ENCODE data around the gene ILK.

ILK gene

DNA sequence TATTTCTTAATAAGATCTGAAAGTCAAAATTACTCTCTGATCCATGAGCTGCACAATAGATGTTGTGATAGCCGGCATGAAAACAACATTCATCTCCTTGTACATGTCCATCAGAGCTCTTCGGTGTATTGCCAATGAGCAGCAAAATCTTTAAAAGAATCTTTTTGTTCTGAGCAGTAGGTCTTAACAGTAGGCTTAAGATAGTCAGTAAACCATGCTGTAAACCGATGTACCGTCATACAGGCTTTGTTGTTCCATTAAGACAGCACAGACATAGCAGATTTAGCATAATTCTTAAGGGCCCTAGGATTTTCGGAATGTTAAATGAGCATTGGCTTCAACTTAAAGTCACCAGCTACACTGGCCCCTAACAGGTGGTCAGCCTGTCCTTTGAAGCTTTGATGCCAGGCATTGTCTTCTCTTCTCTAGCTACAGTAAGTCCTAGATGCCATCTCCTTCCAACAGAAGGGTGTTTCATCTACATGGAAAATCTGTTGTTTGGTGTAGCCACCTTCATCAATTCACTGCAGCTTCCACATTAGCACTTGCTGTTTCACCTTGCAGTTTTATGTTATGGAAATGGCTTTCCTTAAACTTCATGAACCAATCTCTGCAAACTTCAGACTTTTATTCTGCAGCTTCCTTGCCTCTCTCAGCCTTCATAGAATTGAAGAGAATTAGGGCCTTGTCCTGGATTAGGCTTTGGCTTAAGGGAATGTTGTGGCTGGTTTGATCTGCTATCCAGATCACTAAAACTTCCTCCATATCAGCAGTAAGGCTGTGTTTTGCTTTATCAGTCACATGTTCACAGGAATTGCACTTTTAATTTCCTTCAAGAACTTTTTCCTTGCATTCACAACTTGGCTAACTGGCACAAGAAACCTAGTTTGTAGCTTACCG lies 28.5 kb upstream of the ILK start:
- DNase-seq = no peak

DNA sequence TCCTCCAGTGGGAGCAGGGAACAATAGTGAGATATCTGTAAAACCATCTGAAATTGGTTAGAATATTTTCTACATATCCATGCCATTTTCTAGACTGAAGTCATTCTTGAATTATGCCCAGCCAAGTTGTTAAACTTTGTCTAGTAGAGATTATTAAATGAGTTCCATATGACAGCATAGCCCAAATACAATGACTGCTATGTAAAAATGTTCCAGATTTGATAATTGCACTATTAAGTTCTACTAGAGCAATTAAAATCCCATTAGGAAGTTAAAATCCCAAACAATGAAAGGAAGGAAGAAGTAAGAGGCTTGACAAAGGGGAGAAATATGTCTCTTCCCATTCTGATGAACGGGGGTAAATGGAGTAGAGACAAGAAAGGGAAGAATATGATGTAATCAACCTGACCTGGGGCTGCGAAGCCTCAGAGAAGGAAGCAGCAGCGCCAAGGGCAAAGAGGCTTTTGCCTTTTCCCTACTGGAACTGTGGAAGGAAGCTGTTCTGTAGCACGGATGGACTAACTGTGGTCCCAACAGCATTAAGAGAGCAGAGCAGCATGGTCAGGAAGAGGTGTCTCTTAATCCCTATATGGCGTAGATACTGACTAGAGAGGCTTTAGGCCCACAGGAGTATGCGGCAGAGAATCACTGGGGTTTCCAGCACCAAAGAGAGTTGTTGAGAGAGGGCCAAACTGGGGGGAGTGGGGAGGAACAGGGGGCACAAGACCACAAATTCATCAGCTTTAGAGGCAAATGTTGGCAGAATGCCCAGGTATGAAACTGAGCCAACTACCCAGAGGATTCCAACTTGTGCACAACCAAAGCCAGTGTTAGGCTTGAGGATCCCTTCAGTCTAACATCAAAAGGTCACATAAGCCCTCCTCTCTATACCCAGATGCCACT lies 26.9 kb upstream of the ILK start:
- no peak for DNase-seq

- no peak for DNase-seq
These were observed 25.4 kb upstream of the ILK start for GRCh38 chr11:6578134-6578533.

GRCh38 chr11:6579681-6580080 lies 23.9 kb upstream of the ILK start:
- DNase-seq = no peak

DNA sequence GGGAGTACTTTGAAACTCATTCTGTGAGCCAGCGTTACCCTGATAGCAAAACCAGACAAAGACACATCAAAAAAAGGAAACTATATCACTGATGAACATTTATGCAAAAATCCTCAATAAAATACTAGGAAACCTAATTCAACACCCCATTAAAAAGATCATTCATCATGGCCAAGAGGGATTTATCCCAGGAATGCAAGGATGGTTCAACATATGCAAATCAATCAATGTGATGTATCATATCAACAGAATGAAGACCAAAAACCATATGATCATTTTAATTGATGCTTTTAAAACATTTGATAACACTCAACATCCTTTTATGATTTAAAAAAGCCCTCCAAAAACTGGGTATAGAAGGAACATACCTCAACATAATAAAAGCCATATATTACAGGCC lies 20.0 kb upstream of the ILK start:
- no peak for DNase-seq

GRCh38 chr11:6584528-6584927 lies 19.0 kb upstream of the ILK start:
- no peak for DNase-seq

- no peak for DNase-seq
These were observed 16.9 kb upstream of the ILK start for GRCh38 chr11:6586434-6587359.

GRCh38 chr11:6587360-6587953 lies 16.1 kb upstream of the ILK start:
- DNase-seq = no peak

GRCh38 chr11:6588018-6588417 lies 15.6 kb upstream of the ILK start:
- no peak for DNase-seq

DNA sequence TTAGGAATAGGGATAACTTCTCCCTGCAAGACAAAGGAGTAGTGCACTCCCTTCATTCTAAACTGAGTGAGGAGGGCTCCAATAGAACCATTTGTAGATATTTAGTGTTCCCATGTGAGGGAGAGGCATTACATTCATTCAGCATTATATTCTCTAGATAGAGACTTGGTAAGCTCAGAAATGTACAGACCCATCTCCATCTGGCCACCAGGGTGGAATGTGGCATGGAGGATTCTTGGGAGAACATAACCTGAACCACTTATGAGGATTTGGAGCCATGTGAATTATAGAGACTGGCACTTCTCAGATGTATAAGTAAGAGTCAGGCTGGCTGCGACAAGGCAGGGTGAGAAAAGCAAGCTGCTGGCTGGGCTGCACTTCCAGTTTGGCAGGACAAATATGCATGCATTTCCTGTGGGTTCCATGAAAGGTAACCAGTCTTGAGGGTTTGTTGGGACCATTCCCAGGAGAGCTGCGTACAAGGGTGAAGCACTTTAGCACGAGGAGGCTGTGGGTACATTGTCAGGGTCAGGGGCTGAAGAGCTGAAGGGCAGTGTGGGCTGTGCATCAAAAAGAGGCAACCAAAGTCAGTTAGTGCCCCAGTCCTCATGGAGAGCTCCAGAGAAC lies 9.3 kb upstream of the ILK start:
- no peak for DNase-seq

DNA sequence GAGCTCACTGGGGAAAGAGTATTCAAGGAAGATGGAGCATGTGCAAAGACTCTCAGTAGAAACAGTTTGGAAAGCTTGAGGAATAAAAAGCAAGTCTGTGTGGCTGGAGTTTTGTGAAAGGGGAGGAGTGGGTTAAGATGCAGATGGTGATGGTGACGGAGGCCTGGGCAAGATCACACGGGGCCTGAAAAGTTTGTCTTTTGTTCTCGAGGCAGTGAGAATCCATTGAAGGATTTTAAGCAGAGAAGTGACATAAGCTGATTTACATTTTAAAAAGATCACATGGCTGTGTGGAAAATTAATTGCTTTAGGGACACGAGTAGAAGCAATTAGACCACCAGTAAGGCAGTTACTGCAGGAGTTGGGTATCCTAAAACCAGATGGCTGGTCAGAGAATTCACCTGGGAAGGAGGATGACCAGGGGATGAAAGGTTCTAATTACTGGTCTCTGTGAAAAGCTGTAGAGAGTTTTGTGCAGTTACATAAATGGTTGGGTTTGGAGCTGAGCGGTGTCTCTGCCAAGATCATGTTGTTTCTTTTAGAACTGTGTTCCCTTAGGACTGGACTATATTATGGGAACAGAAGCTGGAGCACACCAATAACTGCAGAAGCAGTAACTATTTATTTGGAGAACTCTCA lies 7.2 kb upstream of the ILK start:
- no peak for DNase-seq

DNA sequence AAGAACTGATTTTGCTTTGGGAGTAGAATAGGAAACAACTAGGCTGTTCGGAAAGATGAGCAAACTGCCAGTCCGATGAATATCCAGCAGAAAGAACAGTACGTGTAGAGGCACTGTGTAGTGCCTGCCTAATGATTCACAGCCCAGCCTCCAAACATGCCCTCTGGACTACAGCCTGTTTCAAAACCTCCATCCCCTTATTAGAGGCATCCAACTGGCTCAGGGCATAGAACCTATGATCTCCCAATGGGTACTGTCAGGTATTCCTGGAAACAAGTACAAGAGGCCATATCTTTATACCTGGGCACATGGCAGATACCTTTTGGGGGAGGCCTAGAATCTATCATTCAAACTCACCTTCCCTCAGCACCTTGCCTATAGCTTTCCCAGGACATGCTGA lies 5.0 kb upstream of the ILK start:
- DNase-seq = no peak

GRCh38 chr11:6599449-6599848 lies 4.1 kb upstream of the ILK start:
- no peak for DNase-seq

GRCh38 chr11:6599881-6600390 lies 3.6 kb upstream of the ILK start:
- DNase-seq = no peak

GRCh38 chr11:6601041-6601461 lies 2.5 kb upstream of the ILK start:
- DNase-seq = no peak

- DNase-seq = no peak
These were observed 1.3 kb upstream of the ILK start for GRCh38 chr11:6602096-6602940.

DNA sequence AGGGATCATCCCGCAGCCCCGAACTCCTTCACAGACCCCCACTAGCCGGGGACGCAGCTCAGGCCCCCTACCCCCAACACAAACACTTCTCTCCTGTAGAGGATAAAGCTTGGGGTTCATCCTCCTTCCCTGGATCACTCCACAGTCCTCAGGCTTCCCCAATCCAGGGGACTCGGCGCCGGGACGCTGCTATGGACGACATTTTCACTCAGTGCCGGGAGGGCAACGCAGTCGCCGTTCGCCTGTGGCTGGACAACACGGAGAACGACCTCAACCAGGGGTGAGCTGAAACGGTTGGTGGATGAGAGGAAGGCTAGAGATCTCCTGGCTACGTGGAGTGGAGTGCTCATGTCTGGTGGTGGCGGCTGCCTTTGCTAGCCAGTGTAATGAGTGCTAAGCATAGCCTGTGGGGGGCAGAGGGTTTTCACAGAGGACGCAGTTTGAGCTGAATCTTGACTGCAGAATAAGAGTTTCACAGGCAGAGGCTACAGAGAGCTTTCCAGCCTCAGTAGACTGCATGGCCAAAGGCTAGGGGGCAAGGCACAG lies 580 bp downstream of the ILK start:
- peak; percentile 28 for DNase-seq

- no peak for DNase-seq
These were observed 1.2 kb downstream of the ILK start for GRCh38 chr11:6604790-6605189.

DNA sequence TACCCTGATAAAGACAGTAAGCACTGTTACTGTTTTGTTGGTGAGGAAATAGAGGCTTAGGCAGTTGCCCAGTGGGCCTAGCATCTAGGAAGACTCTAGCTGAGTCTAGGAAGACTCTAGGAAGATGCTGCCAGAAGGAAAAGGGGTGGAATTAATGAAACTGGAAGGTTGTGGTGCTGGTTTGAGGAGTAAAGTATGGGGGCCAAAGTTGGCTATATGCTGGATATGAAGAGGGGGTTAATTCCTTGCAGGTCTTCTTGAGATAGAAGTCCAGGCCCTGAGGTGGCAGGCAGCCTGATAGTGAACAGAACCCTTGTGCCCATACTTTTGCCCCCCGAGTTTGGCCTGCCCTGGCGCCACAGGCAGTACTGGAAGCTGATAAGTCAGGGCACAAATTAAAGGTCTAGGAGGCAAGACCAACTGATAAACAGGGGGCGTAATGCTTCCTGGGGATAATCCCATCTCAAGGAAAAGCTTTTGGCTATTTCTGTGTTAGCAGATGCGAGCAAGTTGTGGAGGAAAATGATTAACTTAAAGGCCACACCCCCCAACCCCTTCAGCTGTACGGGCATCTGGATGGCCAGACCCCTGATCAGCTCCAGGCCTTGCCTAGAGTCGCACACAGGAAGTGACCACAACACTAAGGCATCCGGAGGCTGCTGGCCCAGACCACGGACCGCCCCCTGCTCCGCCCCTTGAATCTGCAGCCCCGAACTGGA lies 3.1 kb downstream of the ILK start:
- DNase-seq = peak; percentile 30

All from T-helper 9 cell (primary cell).